H1 (cell line): ENCODE results near the gene PSMC5. TPM values are rescaled to one million over a fixed set of nuclear protein-coding genes. Genes with fewer than 3 reads are reported as not detected.

ENCODE experiments used
- polyA plus RNA-seq, 7 experiments: library from polyadenylated mRNA; depleted of rRNA in 3 of 7; stranded (reverse) in 5 of 7; unstranded in 2 of 7; fragments of >200 nt in 5 of 7; fragments of 200-250 nt in 2 of 7; gene quantifications; 1 replicate in 5 of 7; 2 replicates in 1 of 7; 4 replicates in 1 of 7; pipeline versions ENCODE4 v1.2.1 to v1.2.3, GENCODE V29; 2011 to 2013; ENCODE audit warnings: missing spikeins in 2 of 7, mixed read lengths in 2 of 7
- total RNA-seq: library from RNA; stranded (reverse); fragmentation: NEBNext Ultra II Directional; extraction: Animal tissue kit (Norgen Biotek cat#: 25700); gene quantifications from 2 replicates; pipeline ENCODE4 v1.2.1, GENCODE V29; 2021
- TF ChIP-seq, protein P1 (sequence below), 3 experiments: IDR thresholded peaks; 1 replicate in 2 of 3; 2 replicates in 1 of 3; pipeline versions ENCODE4 v1.5.1 to v1.6.1; 2011; ENCODE audit warnings: low read length in 3 of 3, mild to moderate bottlenecking in 3 of 3, inconsistent platforms in 2 of 3, low read depth in 1 of 3, moderate library complexity in 1 of 3; ENCODE audit not compliant: insufficient read depth in 1 of 3; ENCODE audit errors: control extremely low read depth in 1 of 3
- TF ChIP-seq, protein P2 (sequence below): IDR thresholded peaks from 2 replicates; pipeline ENCODE4 v1.6.1; 2012; ENCODE audit warnings: inconsistent platforms

Gene PSMC5
- total and polyA plus RNA-seq, 2 of the 8 experiments (the other 6 are each of a cell fraction or from before 2014, with no cell fraction given), result 172 to 180 TPM

DNA sequence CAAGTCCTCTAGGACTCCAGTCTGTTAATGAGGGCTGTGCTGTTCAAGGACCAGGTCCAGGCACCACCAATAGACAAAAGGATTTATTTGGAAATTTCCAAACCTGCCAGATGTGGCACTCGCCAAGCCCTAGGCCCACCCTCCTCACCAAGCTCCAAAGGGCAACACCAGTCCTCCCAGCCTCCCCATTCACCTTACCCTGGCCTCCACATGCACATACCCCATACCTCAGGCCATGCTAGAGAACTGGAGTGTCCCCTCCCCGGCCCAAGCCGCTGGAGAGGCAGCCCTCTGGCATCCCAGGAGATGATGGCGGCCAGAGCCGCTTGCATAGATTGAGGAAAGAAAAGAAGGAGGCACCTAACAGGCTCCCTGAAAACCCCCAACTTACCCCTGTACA is 4.8 kb downstream of the PSMC5 start (continued):
- TF ChIP-seq, protein P1, sequence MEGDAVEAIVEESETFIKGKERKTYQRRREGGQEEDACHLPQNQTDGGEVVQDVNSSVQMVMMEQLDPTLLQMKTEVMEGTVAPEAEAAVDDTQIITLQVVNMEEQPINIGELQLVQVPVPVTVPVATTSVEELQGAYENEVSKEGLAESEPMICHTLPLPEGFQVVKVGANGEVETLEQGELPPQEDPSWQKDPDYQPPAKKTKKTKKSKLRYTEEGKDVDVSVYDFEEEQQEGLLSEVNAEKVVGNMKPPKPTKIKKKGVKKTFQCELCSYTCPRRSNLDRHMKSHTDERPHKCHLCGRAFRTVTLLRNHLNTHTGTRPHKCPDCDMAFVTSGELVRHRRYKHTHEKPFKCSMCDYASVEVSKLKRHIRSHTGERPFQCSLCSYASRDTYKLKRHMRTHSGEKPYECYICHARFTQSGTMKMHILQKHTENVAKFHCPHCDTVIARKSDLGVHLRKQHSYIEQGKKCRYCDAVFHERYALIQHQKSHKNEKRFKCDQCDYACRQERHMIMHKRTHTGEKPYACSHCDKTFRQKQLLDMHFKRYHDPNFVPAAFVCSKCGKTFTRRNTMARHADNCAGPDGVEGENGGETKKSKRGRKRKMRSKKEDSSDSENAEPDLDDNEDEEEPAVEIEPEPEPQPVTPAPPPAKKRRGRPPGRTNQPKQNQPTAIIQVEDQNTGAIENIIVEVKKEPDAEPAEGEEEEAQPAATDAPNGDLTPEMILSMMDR (IDR thresholded peaks at IDR 0.05; ENCODE audit: control extremely low read depth in 1 of 3, insufficient read depth in 1 of 3, low read depth in 1 of 3, low read length in 3 of 3), result no peak
- TF ChIP-seq, protein P2, sequence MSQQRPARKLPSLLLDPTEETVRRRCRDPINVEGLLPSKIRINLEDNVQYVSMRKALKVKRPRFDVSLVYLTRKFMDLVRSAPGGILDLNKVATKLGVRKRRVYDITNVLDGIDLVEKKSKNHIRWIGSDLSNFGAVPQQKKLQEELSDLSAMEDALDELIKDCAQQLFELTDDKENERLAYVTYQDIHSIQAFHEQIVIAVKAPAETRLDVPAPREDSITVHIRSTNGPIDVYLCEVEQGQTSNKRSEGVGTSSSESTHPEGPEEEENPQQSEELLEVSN, result no peak
- TF ChIP-seq, all 59 proteins: peak for 0
